Globus pallidus (tissue), 1 donor: ENCODE data around the gene CALY.

Source experiments
- DNase-seq: peaks from one replicate; pipeline ENCODE4 v3.0.0-alpha.2; 2015; ENCODE audit warnings: low spot score

Gene CALY

GRCh38 chr10:133286366-133286765 lies 50.3 kb downstream of the CALY start:
- DNase-seq: no peak

DNA sequence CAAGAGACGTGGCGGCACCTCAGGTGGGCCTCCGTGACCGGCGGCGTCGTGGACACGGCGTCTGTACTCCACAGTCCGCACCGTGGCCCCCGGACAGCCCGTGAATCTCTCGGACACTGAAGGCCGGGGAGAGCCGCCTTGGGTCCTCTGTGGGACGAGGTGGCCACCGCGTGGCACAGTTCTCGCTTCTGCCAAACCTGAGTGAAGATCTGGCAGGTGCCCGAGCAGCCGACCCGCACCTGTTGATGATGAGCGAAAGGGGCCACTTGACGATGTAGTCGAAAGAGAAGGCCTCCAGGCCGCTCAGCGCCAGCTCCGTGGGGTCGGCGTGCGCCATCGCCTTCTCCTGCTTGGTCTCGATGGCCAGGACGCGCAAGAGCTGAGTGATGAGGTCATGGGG lies 51.5 kb downstream of the CALY start:
- DNase-seq: no peak

DNA sequence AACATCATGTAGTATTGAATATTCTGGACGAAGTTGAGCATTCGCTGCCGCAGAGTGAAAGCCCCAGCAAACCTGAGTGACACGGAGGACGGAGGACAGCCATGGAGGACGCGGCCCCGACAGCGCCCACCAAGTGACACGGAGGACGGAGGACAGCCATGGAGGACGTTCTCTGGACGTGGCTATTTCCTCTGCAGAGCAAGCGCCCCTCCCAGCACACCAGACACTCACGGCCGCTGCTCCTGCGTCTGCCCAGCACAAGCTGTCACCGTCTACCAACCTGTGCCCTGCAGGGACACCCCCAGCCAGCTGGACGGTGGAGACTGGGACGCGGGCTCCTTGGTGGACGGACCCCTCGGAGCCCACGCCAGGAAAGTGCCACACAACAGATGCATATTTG lies 52.8 kb downstream of the CALY start:
- DNase-seq: no peak

DNA sequence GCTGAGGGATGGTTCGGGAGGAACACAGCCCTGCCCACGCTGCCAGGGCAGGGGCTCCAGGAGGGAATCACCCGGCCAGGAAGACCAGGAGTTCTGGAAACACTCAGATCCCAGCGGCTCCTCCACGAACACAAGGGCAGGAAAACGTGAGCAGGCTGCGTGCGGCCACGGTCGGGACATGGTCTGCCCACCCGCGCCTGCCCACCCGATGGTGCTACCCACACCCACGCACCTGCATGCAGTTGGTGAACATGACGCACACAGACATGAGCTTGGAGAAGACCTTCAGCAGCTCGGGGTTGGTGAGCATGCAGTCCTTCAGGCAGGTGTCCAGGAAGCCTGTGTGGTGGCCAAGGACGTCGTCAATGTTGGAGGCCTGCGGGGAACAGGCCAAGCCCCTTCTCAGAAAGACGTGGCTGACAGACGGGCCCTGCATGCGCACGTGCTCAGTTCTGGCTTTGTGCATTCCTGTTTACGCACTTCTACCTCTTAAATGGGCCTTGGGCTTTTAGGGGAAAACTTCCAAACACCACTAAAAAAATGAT lies 53.8 kb downstream of the CALY start:
- DNase-seq: no peak

DNA sequence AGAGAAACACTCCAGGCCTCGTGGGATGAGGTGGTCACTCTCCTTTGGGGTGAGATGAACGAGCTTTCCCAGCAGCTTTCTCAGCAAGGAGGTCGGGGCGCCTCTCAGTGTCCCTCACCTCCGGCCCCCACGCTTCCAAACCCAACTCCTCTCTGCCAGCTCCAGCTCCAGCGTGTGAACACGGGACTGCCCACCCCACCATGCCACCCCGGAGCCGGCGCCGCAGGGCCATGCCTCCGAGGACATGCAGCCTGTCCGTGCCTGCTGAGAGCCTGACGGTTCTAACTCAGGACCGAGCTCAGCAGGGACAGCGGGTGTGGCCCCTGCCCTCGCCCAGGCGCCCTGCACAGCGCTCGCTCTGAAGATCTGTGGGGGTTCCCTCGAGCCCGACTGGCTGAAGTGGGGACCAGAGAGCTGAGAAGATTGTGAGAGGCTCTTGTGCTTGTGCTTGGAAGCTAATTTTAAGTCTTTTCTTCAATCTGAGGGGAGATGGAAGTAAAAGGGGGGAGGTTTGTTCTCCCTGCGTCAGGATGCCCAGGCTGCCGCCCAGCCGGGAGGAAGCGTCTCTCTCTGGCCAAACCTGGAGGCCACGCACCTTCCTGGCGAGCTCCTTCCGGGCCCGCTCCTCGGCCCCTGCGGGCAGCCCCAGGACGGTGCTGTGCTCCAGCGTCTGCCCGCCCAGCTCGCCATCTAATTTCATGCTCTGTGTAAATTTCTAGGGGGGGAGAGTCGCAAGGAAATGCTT lies 54.9 kb downstream of the CALY start:
- DNase-seq: no peak

DNA sequence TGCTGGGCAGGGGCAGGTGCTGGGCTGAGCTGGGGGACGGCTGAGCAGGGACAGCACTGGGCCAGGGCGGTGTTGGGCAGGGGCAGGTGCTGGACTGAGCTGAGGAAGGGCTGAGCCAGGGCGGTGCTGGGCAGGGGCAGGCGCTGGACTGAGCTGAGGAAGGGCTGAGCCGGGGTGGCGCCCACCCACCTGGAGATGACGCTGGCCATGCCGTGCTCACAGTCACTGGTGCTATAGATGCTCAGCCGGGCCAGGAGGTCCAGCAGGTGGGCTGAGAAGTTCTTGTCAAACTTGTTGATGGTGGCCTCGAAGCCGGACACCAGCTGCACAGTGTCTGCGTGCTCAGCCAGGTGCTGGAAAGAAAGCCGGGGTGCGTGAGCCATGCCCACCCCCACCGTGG lies 55.6 kb downstream of the CALY start:
- DNase-seq: no peak

GRCh38 chr10:133280391-133281059 lies 56.2 kb downstream of the CALY start:
- no peak for DNase-seq

- no peak for DNase-seq
Measured at GRCh38 chr10:133279326-133280226, 57.1 kb downstream of the CALY start.

- no peak for DNase-seq
Measured at GRCh38 chr10:133278577-133279265, 58.0 kb downstream of the CALY start.

GRCh38 chr10:133277993-133278576 lies 58.6 kb downstream of the CALY start:
- DNase-seq: no peak

DNA sequence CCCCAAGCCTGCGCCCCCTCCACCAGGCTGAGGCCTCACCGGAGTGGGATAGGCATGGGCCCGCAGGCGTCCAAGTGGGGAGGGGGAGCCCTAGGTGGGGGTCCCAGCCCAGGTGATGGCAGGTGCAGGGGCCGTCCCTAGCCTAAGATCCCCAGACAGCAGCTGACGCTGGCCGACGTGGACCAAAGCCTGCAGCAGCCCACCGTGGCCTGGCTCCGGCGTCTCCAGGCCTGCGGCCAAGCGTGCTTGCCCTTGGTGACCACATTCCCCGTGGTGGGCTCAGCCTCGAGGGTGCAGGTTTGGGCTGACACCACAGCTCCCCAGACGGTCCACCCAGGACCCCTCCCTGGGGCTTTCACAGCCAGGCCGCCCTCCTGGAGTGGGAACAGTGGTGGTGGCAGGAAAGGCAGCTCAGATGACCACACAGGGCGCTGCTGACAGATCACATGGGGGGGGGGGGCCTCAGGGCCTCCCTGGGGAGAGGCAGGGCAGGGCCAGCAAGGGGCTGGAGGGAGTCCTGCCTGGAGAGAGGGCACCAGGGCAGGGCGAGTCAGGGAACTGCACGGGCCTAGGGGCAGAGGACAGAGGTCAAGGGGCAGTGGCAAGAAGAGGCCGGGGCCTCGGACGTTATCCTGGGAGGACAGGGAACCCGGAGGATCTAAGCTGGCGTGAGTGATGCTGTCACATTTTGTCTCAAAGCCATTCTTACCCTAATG lies 59.3 kb downstream of the CALY start:
- no peak for DNase-seq

DNA sequence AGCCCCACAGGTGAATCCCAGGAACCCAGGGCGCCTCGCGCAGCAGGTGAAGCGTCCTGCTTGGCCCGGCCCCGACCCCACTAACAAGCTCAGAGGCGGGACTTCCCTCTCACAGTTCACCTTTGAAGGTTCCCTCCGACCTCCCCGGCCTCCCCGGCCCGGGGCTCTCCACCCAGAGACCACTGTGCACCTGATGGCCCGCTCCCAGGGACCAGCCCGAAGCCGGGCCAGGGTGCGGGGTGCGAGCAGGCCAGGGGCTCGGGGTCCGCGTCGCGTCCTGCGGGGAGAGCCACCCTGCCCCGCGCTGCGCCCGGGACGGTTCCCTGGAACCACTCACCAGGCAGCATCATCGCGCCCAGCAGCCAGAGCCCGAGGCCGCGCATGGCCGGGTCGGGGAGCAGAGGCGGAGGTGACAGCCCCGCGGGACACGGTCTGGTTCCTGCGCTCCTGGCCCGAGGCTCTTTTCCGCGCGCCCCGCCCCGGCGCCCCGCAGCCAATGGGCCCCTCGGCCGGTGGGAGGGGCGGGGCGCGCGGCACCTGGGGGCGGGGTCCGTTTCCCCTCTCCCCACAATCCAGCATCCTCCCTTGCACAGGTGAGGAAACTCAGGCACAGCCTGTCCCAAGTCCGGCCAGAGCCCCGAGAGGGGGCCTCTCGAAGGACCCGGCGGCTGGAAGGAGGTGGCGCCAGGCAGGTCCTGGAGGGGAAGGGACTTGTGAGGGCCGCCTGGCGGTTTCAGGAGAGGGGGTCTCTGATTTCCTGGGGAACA lies 60.1 kb downstream of the CALY start, which contains the start of gene ADAM8:
TSS of gene ADAM8 (minus strand) at position 434 of the 767 bp plus-strand sequence. CDS start at position 383, 51 bp downstream.
- DNase-seq: no peak

DNA sequence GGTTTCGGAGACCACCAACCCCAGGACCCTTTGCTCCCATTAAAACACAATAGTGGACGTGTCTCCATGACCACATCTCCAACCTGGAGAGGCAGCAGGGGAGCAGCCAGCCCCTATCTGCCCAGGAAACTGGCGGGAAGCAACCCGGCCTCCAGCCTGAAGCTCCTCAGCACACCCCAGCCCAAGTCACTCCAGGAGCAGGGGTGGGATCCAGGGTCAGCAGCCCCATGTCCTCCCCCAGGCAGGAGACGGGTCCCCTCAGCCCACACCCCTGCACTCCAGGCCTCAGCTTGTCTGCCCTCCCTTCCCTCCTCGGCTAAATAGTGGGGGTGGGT lies 60.6 kb downstream of the CALY start:
- DNase-seq: no peak

- DNase-seq: no peak
Measured at GRCh38 chr10:133275684-133276092, 61.0 kb downstream of the CALY start.

DNA sequence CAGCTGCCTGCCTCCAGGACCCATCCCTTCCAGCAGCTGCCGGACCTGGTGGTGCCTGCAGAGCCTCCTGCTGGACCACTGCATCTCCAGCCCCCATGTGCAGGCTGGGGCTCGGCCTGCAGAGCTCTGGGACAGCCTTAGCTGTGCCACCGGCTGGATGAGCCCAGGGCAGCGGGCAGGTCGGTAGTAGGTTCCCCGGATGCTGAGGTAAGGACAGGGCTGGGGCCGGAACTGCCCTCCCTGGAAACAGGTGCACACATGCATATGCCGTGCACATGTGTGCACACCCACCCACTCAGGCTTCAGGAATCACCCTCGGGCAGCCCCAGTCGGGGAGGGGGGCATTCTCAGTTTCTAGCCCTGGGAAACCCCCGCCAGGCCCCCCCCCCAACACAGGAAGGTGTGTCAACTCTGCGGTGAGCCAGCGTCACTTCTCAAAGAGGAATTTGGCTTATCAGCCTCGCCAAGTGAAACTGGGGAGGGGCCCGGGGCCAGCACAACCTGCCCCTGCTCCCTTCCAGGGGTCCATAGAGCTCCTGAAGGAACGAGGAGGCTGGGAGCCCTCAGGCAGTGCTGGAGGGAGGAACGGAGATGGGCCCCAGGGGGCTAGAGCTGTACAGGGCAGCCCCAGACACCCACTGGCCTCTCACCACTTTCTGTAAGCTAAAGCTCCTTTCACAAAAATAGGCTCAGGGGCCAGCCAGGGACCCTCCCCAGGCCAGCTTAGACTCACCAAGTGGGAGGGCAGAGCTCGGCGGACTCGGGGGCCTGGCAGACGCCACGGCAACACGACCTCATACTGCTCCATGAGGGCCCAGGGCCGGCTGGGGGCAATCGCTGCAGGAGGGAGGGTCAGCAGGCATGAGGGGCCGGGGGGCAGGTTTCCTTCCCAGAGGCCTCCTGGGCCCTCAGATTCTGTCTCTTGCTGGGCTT lies 61.7 kb downstream of the CALY start:
- DNase-seq: no peak
